MM.1S (cell line): Measurements from ENCODE around the gene LKAAEAR1.
A peak's percentile ranks its signal among the peaks of the same experiment; 100 is the strongest.

Experiments
- DNase-seq: peaks from one replicate; pipeline ENCODE4 v3.0.0-alpha.2; 2015
- H2AFZ ChIP-seq: fragments of 300-600 bp; sonication (generic); 2 replicates; pipeline ENCODE4 v1.6.0; 2016; ENCODE audit warnings: antibody characterized with exemption, low read length
- H3F3A ChIP-seq: fragments of 300-600 bp; sonication (generic); 2 replicates; pipeline ENCODE4 v1.6.1; 2016; ENCODE audit warnings: mild to moderate bottlenecking, antibody characterized with exemption, low read length, moderate library complexity, mixed read lengths; ENCODE audit not compliant: insufficient read depth
- H3K27ac ChIP-seq: fragments of 300-600 bp; sonication (generic); 2 replicates; pipeline ENCODE4 v1.5.1; 2016; ENCODE audit warnings: mild to moderate bottlenecking, low read length
- H3K27me3 ChIP-seq: fragments of 300-600 bp; sonication (generic); replicated peaks from 2 replicates; pipeline ENCODE4 v1.6.0; 2016; ENCODE audit warnings: low read length; ENCODE audit not compliant: insufficient read depth
- H3K36me3 ChIP-seq: fragments of 300-600 bp; sonication (generic); replicated peaks from 2 replicates; pipeline ENCODE4 v1.6.1; 2016; ENCODE audit warnings: mild to moderate bottlenecking, low read length, mixed read lengths; ENCODE audit not compliant: insufficient read depth
- H3K4me1 ChIP-seq: fragments of 300-600 bp; sonication (generic); 2 replicates; pipeline ENCODE4 v1.6.1; 2016; ENCODE audit warnings: low read length, mixed read lengths
- H3K4me2 ChIP-seq: fragments of 300-600 bp; sonication (generic); 2 replicates; pipeline ENCODE4 v1.6.0; 2016; ENCODE audit warnings: low read depth, low read length
- H3K4me3 ChIP-seq: fragments of 300-600 bp; sonication (generic); 2 replicates; pipeline ENCODE4 v1.5.1; 2016; ENCODE audit warnings: low read length, mixed read lengths
- H3K79me2 ChIP-seq: fragments of 300-600 bp; sonication (generic); 2 replicates; pipeline ENCODE4 v1.6.1; 2016; ENCODE audit warnings: mixed run types, low read length, mixed read lengths
- H3K9ac ChIP-seq: fragments of 300-600 bp; sonication (generic); 2 replicates; pipeline ENCODE4 v1.6.1; 2016; ENCODE audit warnings: low read length, mixed read lengths
- H3K9me2 ChIP-seq: fragments of 300-600 bp; sonication (generic); replicated peaks from 2 replicates; pipeline ENCODE4 v1.6.1; 2016; ENCODE audit warnings: mild to moderate bottlenecking, low read length, mixed read lengths; ENCODE audit not compliant: insufficient read depth
- H3K9me3 ChIP-seq: fragments of 300-600 bp; sonication (generic); replicated peaks from 2 replicates; pipeline ENCODE4 v1.6.1; 2016; ENCODE audit warnings: mild to moderate bottlenecking, low read length, mixed read lengths; ENCODE audit not compliant: insufficient read depth
- H4K20me1 ChIP-seq: fragments of 300-600 bp; sonication (generic); 2 replicates; pipeline ENCODE4 v1.6.1; 2016; ENCODE audit warnings: mild to moderate bottlenecking, low read length, moderate library complexity, mixed read lengths; ENCODE audit not compliant: insufficient read depth
- CTCF ChIP-seq: fragments of 300-600 bp; sonication (generic); IDR thresholded peaks from 2 replicates; pipeline ENCODE4 v1.5.1; 2016; ENCODE audit warnings: antibody characterized with exemption, low read length, mixed read lengths
- EZH2 ChIP-seq: fragments of 300-600 bp; sonication (generic); optimal IDR thresholded peaks from 2 replicates; pipeline ENCODE3; 2017; ENCODE audit warnings: low read depth, mild to moderate bottlenecking, antibody characterized with exemption, low read length, mixed read lengths
- EZH2phosphoT487 ChIP-seq: fragments of 300-600 bp; sonication (generic); IDR thresholded peaks from 2 replicates; pipeline ENCODE4 v1.6.1; 2018; ENCODE audit warnings: antibody characterized with exemption, low read length

The LKAAEAR1 gene

GRCh38 chr20:64067005-64067632, 17.1 kb downstream of the LKAAEAR1 start:
- Histone ChIP-seq H3K4me2 (peak overlapping the region; percentile 77), H4K20me1 (no peaks in the 10 kb centered on the region), H3K79me2 (no peaks in the 10 kb centered on the region), H3K9me3 (no peaks in the 10 kb centered on the region), H3K4me3 (no peak overlapping the region), H3K9ac (no peak overlapping the region), H2AFZ (no peak overlapping the region), H3K9me2 (no peaks in the 10 kb centered on the region), H3K36me3 (no peaks in the 10 kb centered on the region), H3F3A (peaks cover 11% of the 10 kb centered on the region), H3K27ac (no peak overlapping the region), H3K27me3 (no peaks in the 10 kb centered on the region), H3K4me1 (peaks cover 37% of the 10 kb centered on the region)
- TF ChIP-seq EZH2 (no peak), CTCF (no peak)
- DNase-seq, result no peak

- DNase-seq, result peak; percentile 95
- Histone ChIP-seq H3K79me2 (no peaks in the 10 kb centered on the region), H3K27me3 (no peaks in the 10 kb centered on the region), H3K9me3 (no peaks in the 10 kb centered on the region), H4K20me1 (no peaks in the 10 kb centered on the region), H3F3A (peaks cover 11% of the 10 kb centered on the region), H3K4me2 (peak overlapping the region; percentile 77), H3K9ac (peak overlapping the region; percentile 49; the same call in 1 of the 2 replicates), H2AFZ (no peak overlapping the region), H3K4me1 (peaks cover 38% of the 10 kb centered on the region), H3K27ac (peak overlapping the region; percentile 84; the same call in 1 of the 2 replicates), H3K36me3 (no peaks in the 10 kb centered on the region), H3K4me3 (peak overlapping the region; percentile 16; the same call in 1 of the 2 replicates), H3K9me2 (no peaks in the 10 kb centered on the region)
- TF ChIP-seq CTCF (no peak), EZH2 (no peak), EZH2phosphoT487 (no peak)
Observed at GRCh38 chr20:64065974-64066343, 18.2 kb downstream of the LKAAEAR1 start.

- Histone ChIP-seq H3K27ac (peak overlapping the region; percentile 84), H4K20me1 (no peaks in the 10 kb centered on the region), H3F3A (peaks cover 11% of the 10 kb centered on the region), H3K9me3 (no peaks in the 10 kb centered on the region), H3K9me2 (no peaks in the 10 kb centered on the region), H3K79me2 (no peaks in the 10 kb centered on the region), H3K4me1 (peaks cover 38% of the 10 kb centered on the region), H3K27me3 (peaks cover 2% of the 10 kb centered on the region; the same call in 1 of the 2 replicates), H3K36me3 (no peaks in the 10 kb centered on the region), H2AFZ (no peak overlapping the region), H3K9ac (peak overlapping the region; percentile 49; the same call in 1 of the 2 replicates), H3K4me2 (peak overlapping the region; percentile 77; the same call in 1 of the 2 replicates), H3K4me3 (no peak overlapping the region)
- TF ChIP-seq EZH2 (no peak), CTCF (no peak), EZH2phosphoT487 (no peak)
- peak; percentile 56 for DNase-seq
Observed at GRCh38 chr20:64065062-64065973, 18.9 kb downstream of the LKAAEAR1 start.
